ENCODE data around the gene GAA.
A peak's percentile ranks its signal among the peaks of the same experiment; 100 is the strongest.

Gene GAA

DNA sequence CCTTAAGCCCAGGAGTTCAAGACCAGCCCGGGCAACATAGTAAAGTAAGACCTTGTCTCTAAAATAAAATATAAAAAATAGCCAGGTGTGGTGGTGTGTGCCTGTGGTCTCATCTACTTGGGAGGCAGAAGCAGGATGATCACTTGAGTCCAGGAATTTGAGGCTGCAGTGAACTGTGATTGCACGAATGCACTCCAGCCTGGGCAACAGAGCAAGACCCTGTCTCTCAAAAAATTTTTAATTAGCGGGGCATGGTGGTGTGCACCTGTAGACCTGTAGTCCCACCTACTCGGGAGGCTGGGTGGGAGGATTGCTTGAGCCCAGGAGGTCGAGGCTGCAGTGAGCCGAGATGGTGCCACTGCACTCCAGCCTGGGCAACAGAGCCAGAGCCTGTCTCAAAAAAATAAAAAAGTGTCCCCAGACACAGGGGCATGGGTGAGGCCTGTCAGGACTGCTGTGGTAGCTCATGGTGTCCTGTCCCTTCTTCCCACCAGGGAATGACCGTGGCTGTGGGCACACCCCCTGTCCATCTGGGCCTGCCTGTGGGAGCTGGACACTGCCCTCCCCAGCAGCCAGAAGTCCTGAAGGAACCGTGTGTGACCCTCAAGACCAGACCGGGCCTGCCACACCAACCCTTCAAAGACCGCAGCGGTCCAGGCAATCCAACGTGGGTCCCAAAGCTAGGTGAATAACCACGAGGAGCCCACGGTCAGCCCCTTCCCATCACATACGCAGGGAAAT lies 30.8 kb upstream of the GAA start:
- H3K4me3 ChIP-seq (ENCODE audit: low read depth, low read length): no peak overlapping the region
- no peak for DNase-seq (ENCODE audit: low read depth)
- TF ChIP-seq CTCF (IDR thresholded peaks at IDR 0.05; ENCODE audit: insufficient read depth, low read depth, low read length, missing control alignments): no peak

DNA sequence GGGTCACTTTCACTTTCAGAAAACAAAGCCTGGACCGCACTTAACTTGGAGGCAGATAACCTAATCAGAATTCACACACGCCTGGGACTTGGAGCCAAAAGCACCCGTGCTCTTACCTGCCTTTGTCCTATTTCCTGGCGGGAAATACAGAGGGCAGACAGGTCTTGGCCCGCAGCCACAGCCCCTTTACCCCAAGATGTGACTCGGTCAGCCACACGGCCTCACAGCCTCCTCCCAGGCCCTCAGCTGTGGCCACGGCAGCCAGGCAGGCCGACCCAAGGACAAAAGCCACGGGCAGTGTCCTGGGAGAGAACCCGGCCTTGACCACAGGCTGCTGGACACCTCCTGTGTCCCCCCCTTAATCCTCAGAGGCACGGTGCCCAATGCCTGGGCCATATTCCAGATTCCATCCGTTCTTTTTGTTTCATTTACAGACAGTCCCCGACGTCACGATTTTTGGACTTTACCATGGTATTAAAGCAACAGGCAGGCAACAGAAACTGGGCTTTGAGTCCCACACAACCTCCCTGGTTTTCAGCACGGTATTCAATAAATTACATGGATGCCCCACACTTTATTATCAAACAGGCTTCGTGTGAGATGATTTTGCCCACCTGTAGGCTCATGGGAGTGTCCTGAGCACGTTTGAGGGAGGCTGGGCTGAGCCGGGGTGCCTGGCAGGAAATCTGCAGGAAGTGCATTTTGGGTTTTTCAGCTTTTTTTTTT lies 30.1 kb upstream of the GAA start:
- H3K4me3 ChIP-seq (ENCODE audit: low read depth, low read length): no peak overlapping the region
- TF ChIP-seq CTCF (IDR thresholded peaks at IDR 0.05; ENCODE audit: insufficient read depth, low read depth, low read length, missing control alignments): no peak
- no peak for DNase-seq (ENCODE audit: low read depth)

DNA sequence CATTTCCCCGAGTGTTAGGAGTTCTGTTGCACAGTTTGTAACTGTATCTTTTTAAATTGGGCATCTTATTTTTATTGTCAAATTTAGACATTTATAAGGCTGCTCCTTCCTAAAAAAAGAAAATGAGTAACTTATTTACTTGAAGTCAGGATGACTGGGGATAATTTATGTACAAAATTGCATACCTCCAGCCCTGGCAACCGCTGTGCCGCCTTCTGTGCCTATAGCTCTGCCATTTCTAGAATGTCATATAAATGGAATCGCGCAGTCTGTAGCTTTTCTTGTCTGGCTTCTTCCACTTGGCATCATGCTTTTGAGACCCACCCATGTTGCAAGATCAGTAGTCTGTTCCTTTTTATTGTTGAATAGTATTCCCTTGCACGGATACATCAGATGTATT lies 29.0 kb upstream of the GAA start:
- DNase-seq (ENCODE audit: low read depth): no peak
- TF ChIP-seq CTCF (IDR thresholded peaks at IDR 0.05; ENCODE audit: insufficient read depth, low read depth, low read length, missing control alignments): no peak
- no peak overlapping the region for H3K4me3 ChIP-seq (ENCODE audit: low read depth, low read length)

GRCh38 chr17:80080081-80080480 lies 21.3 kb upstream of the GAA start:
- no peak overlapping the region for H3K4me3 ChIP-seq (ENCODE audit: low read depth, low read length)
- no peak for DNase-seq (ENCODE audit: low read depth)
- TF ChIP-seq CTCF (IDR thresholded peaks at IDR 0.05; ENCODE audit: insufficient read depth, low read depth, low read length, missing control alignments): no peak

DNA sequence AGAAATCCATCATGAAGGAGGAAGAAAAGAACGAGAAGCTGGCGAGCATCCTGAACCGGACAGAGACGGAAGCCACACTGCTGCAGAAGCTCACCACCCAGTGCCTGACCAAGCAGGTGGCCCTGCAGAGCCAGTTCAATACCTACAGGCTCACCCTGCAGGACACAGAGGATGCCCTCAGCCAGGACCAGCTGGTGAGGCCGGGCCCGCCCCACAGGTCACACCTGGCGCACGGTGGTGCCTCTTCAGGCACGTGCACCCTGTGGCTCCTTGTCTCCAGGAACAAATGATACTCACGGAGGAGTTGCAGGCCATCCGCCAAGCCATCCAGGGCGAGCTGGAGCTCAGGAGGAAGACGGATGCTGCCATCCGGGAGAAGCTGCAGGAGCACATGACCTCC lies 19.8 kb upstream of the GAA start:
- H3K4me3 ChIP-seq (ENCODE audit: low read depth, low read length): no peak overlapping the region
- no peak for DNase-seq (ENCODE audit: low read depth)
- no peak for TF ChIP-seq CTCF (IDR thresholded peaks at IDR 0.05; ENCODE audit: insufficient read depth, low read depth, low read length, missing control alignments)

- peak; percentile 74 for TF ChIP-seq CTCF (IDR thresholded peaks at IDR 0.05; ENCODE audit: insufficient read depth, low read depth, low read length, missing control alignments)
- H3K4me3 ChIP-seq (ENCODE audit: low read depth, low read length): no peak overlapping the region
- DNase-seq (ENCODE audit: low read depth): peak; percentile 76
These were observed 18.8 kb upstream of the GAA start for GRCh38 chr17:80082403-80083135.
